Muscle of arm (tissue), 14 donors: ENCODE data around the gene CNNM4. TPM values are rescaled to one million over a fixed set of nuclear protein-coding genes. Genes with fewer than 3 reads are reported as not detected.

Experiments used
- DNase-seq: peaks from one replicate; pipeline ENCODE4 v3.0.0-alpha.2; 2013
- long read RNA-seq, 11 donors: transcript quantifications; one replicate each; lab custom pipeline, GENCODE V29; 2026
- polyA plus RNA-seq, 12 donors: library from polyadenylated mRNA; unstranded; fragments of 120-200 nt; gene quantifications; one replicate each; pipeline ENCODE4 v1.2.1, GENCODE V29; 2013; ENCODE audit not compliant: insufficient read length in 12 of 12

The CNNM4 gene
- 10 to 100 TPM in 11 of 12 donors, not detected in 1; 16.7 to 42.7 (median 25.5) TPM for polyA plus RNA-seq
- long read RNA-seq, donor 1, full-length matches to known transcripts: 3 of 3 reads
- long read RNA-seq, donor 1, partial matches to known transcripts: 0 of 3 reads
- long read RNA-seq, donor 1, other reads (novel, unspliced or antisense): 0 of 3 reads
- long read RNA-seq, donor 2: 0 reads
- long read RNA-seq, donor 3: 0 reads
- long read RNA-seq, donor 4, partial matches to known transcripts: 0 of 1 reads
- long read RNA-seq, donor 4, other reads (novel, unspliced or antisense): 0 of 1 reads
- long read RNA-seq, donor 5, full-length matches to known transcripts: 2 of 14 reads
- long read RNA-seq, donor 5, partial matches to known transcripts: 12 of 14 reads
- long read RNA-seq, donor 5, other reads (novel, unspliced or antisense): 0 of 14 reads
- long read RNA-seq, donor 6: 0 reads
- long read RNA-seq, donor 7, partial matches to known transcripts: 5 of 5 reads
- long read RNA-seq, donor 7, other reads (novel, unspliced or antisense): 0 of 5 reads
- long read RNA-seq, donor 8, full-length matches to known transcripts: 2 of 12 reads
- long read RNA-seq, donor 8, partial matches to known transcripts: 10 of 12 reads
- long read RNA-seq, donor 8, other reads (novel, unspliced or antisense): 0 of 12 reads
- long read RNA-seq, donor 9, partial matches to known transcripts: 0 of 1 reads
- long read RNA-seq, donor 9, other reads (novel, unspliced or antisense): 0 of 1 reads
- long read RNA-seq, donor 10: 0 reads
- long read RNA-seq, donor 11: 0 reads

GRCh38 chr2:96760036-96760985, at the start of gene CNNM4:
Gene CNNM4 (plus strand): TSS chr2:96760902. CDS start chr2:96761000, 98 bp downstream.
- peak; percentile 87 for DNase-seq

- no peak for DNase-seq
These were observed 49.7 kb upstream of the CNNM4 start for GRCh38 chr2:96710985-96711384.

- no peak for DNase-seq
These were observed 45.0 kb upstream of the CNNM4 start for GRCh38 chr2:96715658-96716057.

GRCh38 chr2:96716388-96716787, 44.3 kb upstream of the CNNM4 start:
- no peak for DNase-seq

GRCh38 chr2:96726131-96726530, 34.6 kb upstream of the CNNM4 start:
- no peak for DNase-seq

GRCh38 chr2:96727431-96727830, 33.3 kb upstream of the CNNM4 start:
- no peak for DNase-seq

- DNase-seq: no peak
These were observed 31.0 kb upstream of the CNNM4 start for GRCh38 chr2:96729748-96730147.

- no peak for DNase-seq
These were observed 30.5 kb upstream of the CNNM4 start for GRCh38 chr2:96730212-96730611.

GRCh38 chr2:96733931-96734330, 26.8 kb upstream of the CNNM4 start:
- DNase-seq: no peak

GRCh38 chr2:96734880-96735583, 25.7 kb upstream of the CNNM4 start:
- peak; percentile 16 for DNase-seq

GRCh38 chr2:96737251-96737650, 23.5 kb upstream of the CNNM4 start:
- DNase-seq: no peak

- DNase-seq: no peak
These were observed 22.9 kb upstream of the CNNM4 start for GRCh38 chr2:96737831-96738230.

GRCh38 chr2:96739076-96739632, 21.5 kb upstream of the CNNM4 start:
- no peak for DNase-seq

- DNase-seq: peak; percentile 98
These were observed 20.9 kb upstream of the CNNM4 start, which contains the start of gene LMAN2L for GRCh38 chr2:96739633-96740428. Gene LMAN2L (minus strand): TSS chr2:96740064. CDS start chr2:96740040, 24 bp downstream.

GRCh38 chr2:96747061-96747617, 13.6 kb upstream of the CNNM4 start:
- no peak for DNase-seq

- no peak for DNase-seq
These were observed 8.9 kb upstream of the CNNM4 start for GRCh38 chr2:96751800-96752199.

GRCh38 chr2:96753661-96754282, 6.9 kb upstream of the CNNM4 start:
- DNase-seq: no peak

GRCh38 chr2:96754317-96754716, 6.4 kb upstream of the CNNM4 start:
- DNase-seq: no peak
